ENCODE results near the gene SERPINB1. TPM values are rescaled to one million over a fixed set of nuclear protein-coding genes. Genes with fewer than 3 reads are reported as not detected.
A peak's percentile ranks its signal among the peaks of the same experiment; 100 is the strongest.

SERPINB1 gene
- total RNA-seq, 1 experiment from 2014 or later = 133 TPM

GRCh38 chr6:2870046-2870636 is 28.5 kb upstream of the SERPINB1 start:
- CTCF ChIA-PET = interaction anchor here (0.6 kb wide), 1 partner anchor 256 kb away, joined by 3 read pairs; no protein-coding TSS in a partner anchor

DNA sequence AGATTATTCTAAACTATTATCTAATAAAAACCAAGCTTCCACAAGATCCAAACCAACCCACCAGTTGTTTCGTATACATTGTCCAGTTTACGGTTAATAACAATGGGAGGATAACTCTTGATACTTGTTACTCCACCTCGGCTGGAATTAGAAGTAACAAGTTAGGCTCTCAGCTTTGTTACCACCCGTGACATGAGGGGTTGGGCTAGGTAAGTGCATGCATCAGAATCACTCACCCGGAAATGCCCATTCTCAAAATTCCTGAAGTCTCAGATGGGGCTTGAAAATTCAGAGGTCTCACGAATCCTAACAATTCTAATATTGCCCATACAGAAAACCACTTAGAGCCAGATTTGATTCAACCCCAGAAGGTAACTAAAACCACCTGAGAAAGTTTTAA is 27.0 kb upstream of the SERPINB1 start:
- no peaks in the 10 kb centered on the region for H3K27me3 ChIP-seq (ENCODE audit: low read length)
- no peaks in the 10 kb centered on the region for H3F3A ChIP-seq (ENCODE audit: low read length, unreplicated experiment)
- CTCF ChIA-PET = no interaction called here
- no peak overlapping the region for H3K4me2 ChIP-seq (ENCODE audit: low read length)
- no peak for DNase-seq
- BruUV-seq (replicated peaks) = no TSS peak
- H3K9me2 ChIP-seq (replicated peaks; ENCODE audit: low read length) = no peaks in the 10 kb centered on the region
- H3K9ac ChIP-seq (ENCODE audit: low read length) = no peak overlapping the region
- no peaks in the 10 kb centered on the region for H3K79me2 ChIP-seq (ENCODE audit: low read length)
- POLR2A ChIA-PET (ENCODE audit: unreplicated experiment) = no interaction called here
- H3K9me3 ChIP-seq (ENCODE audit: low read length) = no peaks in the 10 kb centered on the region
- no peak overlapping the region for H2AFZ ChIP-seq (ENCODE audit: low read length)
- peaks cover 11% of the 10 kb centered on the region for H3K4me1 ChIP-seq (ENCODE audit: insufficient read depth, low read length)
- intact Hi-C loops (cut with micrococcal nuclease) = no loop called here
- H3K4me3 ChIP-seq (ENCODE audit: low read length) = no peak overlapping the region
- H3K36me3 ChIP-seq (ENCODE audit: low read depth, low read length) = no peaks in the 10 kb centered on the region
- no peak for ATAC-seq
- no peaks in the 10 kb centered on the region for H4K20me1 ChIP-seq (ENCODE audit: low read length)
- no peak for TF ChIP-seq EZH2phosphoT487 (IDR thresholded peaks at IDR 0.05; ENCODE audit: borderline replicate concordance, low read length)
- TF ChIP-seq, protein P1, sequence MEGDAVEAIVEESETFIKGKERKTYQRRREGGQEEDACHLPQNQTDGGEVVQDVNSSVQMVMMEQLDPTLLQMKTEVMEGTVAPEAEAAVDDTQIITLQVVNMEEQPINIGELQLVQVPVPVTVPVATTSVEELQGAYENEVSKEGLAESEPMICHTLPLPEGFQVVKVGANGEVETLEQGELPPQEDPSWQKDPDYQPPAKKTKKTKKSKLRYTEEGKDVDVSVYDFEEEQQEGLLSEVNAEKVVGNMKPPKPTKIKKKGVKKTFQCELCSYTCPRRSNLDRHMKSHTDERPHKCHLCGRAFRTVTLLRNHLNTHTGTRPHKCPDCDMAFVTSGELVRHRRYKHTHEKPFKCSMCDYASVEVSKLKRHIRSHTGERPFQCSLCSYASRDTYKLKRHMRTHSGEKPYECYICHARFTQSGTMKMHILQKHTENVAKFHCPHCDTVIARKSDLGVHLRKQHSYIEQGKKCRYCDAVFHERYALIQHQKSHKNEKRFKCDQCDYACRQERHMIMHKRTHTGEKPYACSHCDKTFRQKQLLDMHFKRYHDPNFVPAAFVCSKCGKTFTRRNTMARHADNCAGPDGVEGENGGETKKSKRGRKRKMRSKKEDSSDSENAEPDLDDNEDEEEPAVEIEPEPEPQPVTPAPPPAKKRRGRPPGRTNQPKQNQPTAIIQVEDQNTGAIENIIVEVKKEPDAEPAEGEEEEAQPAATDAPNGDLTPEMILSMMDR (conservative IDR thresholded peaks at IDR 0.05; ENCODE audit: low read depth, low read length) = no peak
- TF ChIP-seq EZH2 (IDR thresholded peaks at IDR 0.05; ENCODE audit: low read length, unreplicated experiment) = no peak
- H3K27ac ChIP-seq (ENCODE audit: low read length) = no peak overlapping the region

More at GRCh38 chr6:2870046-2870636, 28.5 kb upstream of the SERPINB1 start:
- Histone ChIP-seq H3K4me2 (ENCODE audit: low read length) (no peak overlapping the region), H3K9me2 (replicated peaks; ENCODE audit: low read length) (no peaks in the 10 kb centered on the region), H3K79me2 (ENCODE audit: low read length) (no peaks in the 10 kb centered on the region), H2AFZ (ENCODE audit: low read length) (no peak overlapping the region), H3K36me3 (ENCODE audit: low read depth, low read length) (no peaks in the 10 kb centered on the region), H3K4me3 (ENCODE audit: low read length) (no peak overlapping the region), H3K27ac (ENCODE audit: low read length) (no peak overlapping the region), H3F3A (ENCODE audit: low read length, unreplicated experiment) (no peaks in the 10 kb centered on the region), H3K4me1 (ENCODE audit: insufficient read depth, low read length) (peaks cover 11% of the 10 kb centered on the region), H4K20me1 (ENCODE audit: low read length) (no peaks in the 10 kb centered on the region), H3K9me3 (ENCODE audit: low read length) (no peaks in the 10 kb centered on the region), H3K9ac (ENCODE audit: low read length) (no peak overlapping the region), H3K27me3 (ENCODE audit: low read length) (no peaks in the 10 kb centered on the region)
- POLR2A ChIA-PET (ENCODE audit: unreplicated experiment) = no interaction called here
- intact Hi-C loops (cut with micrococcal nuclease) = no loop called here
- DNase-seq (no peak), ATAC-seq (no peak)
- no TSS peak for BruUV-seq (replicated peaks)
- TF ChIP-seq, protein P1 (conservative IDR thresholded peaks at IDR 0.05; ENCODE audit: low read depth, low read length) = no peak
- TF ChIP-seq EZH2 (IDR thresholded peaks at IDR 0.05; ENCODE audit: low read length, unreplicated experiment) = no peak
- TF ChIP-seq EZH2phosphoT487 (IDR thresholded peaks at IDR 0.05; ENCODE audit: borderline replicate concordance, low read length) = no peak

DNA sequence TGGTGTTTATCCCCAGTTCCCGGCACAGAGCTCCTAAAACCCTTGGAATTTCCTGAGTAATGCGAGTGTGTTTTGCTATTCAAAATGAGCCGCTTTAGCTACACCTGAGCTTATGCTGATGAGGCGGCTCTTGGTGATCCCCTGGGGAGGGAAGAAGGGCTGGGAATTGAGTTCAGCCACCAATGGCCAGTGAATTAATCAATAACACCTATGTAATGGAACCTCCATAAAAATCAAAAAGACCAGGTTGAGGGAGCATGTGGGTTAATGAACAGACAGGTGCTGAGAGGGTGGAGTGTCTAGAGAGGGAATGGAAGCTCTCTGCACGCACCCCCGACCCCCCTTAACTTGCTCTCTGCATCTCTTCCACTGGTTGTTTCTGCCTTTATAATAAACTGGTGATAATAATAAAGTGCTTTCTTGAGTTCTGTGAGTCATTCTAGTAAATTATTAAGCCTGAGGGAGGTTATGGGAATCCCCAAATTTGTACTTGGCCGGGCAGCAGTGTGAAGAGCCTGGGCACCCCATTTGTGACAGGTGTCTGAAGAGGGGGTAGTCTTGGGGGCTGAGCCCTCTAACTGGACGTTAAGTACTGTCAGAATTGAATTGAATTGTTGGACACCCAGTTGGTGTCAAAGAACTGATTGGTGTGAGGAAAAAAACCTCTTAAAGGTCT is 24.6 kb upstream of the SERPINB1 start:
- 0 out of 2 replicates have a peak overlapping the region, but pooled peaks have one; percentile 40 for H2AFZ ChIP-seq (ENCODE audit: low read length)
- H3K36me3 ChIP-seq (ENCODE audit: low read depth, low read length) = no peaks in the 10 kb centered on the region
- no peaks in the 10 kb centered on the region for H3K79me2 ChIP-seq (ENCODE audit: low read length)
- H3K9ac ChIP-seq (ENCODE audit: low read length) = no peak overlapping the region
- ChIA-PET POLR2A (ENCODE audit: unreplicated experiment) (no interaction called here), CTCF (no interaction called here)
- H3K4me2 ChIP-seq (ENCODE audit: low read length) = peak overlapping the region; percentile 32; the same call in 1 of the 2 replicates
- intact Hi-C loops (cut with micrococcal nuclease) = no loop called here
- H3K27me3 ChIP-seq (ENCODE audit: low read length) = no peaks in the 10 kb centered on the region
- BruUV-seq (replicated peaks) = no TSS peak
- no peaks in the 10 kb centered on the region for H4K20me1 ChIP-seq (ENCODE audit: low read length)
- peak overlapping the region; percentile 18; the same call in 1 of the 2 replicates for H3K27ac ChIP-seq (ENCODE audit: low read length)
- ATAC-seq = no peak
- H3K4me1 ChIP-seq (ENCODE audit: insufficient read depth, low read length) = peaks cover 11% of the 10 kb centered on the region
- no peak overlapping the region for H3K4me3 ChIP-seq (ENCODE audit: low read length)
- TF ChIP-seq EZH2phosphoT487 (IDR thresholded peaks at IDR 0.05; ENCODE audit: borderline replicate concordance, low read length) (no peak), EZH2 (IDR thresholded peaks at IDR 0.05; ENCODE audit: low read length, unreplicated experiment) (no peak)
- TF ChIP-seq, protein P1 (conservative IDR thresholded peaks at IDR 0.05; ENCODE audit: low read depth, low read length) = no peak
- no peaks in the 10 kb centered on the region for H3K9me3 ChIP-seq (ENCODE audit: low read length)
- no peaks in the 10 kb centered on the region for H3F3A ChIP-seq (ENCODE audit: low read length, unreplicated experiment)
- H3K9me2 ChIP-seq (replicated peaks; ENCODE audit: low read length) = no peaks in the 10 kb centered on the region
- DNase-seq = no peak

All from PC-3 (cell line).